Gastroesophageal sphincter (tissue), 3 donors: ENCODE measurements around the gene PCNA.

ENCODE experiments used
- CTCF ChIP-seq, 4 experiments: fragments of 200-600 bp in 2 of 4; fragments of 450-650 bp in 2 of 4; sonication (generic) in 1 of 4; IDR thresholded peaks; one replicate each; pipeline ENCODE4 v1.5.1; 2017 to 2019; ENCODE audit warnings: antibody characterized with exemption in 4 of 4, mild to moderate bottlenecking in 2 of 4, moderate library complexity in 2 of 4
- EP300 ChIP-seq: sonication (generic); formaldehyde crosslinking; IDR thresholded peaks from one replicate; pipeline ENCODE4 v1.6.1; 2017; ENCODE audit warnings: antibody characterized with exemption, mild to moderate bottlenecking
- POLR2A ChIP-seq, 2 donors: fragments of 450-650 bp; IDR thresholded peaks; one replicate each; pipeline ENCODE4 v1.6.1; 2017; ENCODE audit warnings: antibody characterized with exemption in 2 of 2, mild to moderate bottlenecking in 2 of 2, moderate library complexity in 1 of 2

GRCh38 chr20:5141615-5142014 is 21.9 kb upstream of the PCNA start:
- TF ChIP-seq CTCF (IDR thresholded peaks at IDR 0.05) (no peak), EP300 (no peak), POLR2A (IDR thresholded peaks at IDR 0.05) (no peak)
